Adrenal gland (tissue), 5 donors: Measurements from ENCODE around the gene CCDC70.

ENCODE experiments used
- CTCF ChIP-seq, 6 experiments: fragments of 450-650 bp in 4 of 6; fragments of 200-600 bp in 2 of 6; sonication (generic) in 1 of 6; IDR thresholded peaks; 1 replicate in 5 of 6; 2 replicates in 1 of 6; pipeline versions ENCODE4 v1.5.1 to v1.8.0; 2016 to 2021; ENCODE audit warnings: antibody characterized with exemption in 6 of 6, mild to moderate bottlenecking in 2 of 6, moderate library complexity in 1 of 6
- POLR2A ChIP-seq, 2 donors: fragments of 450-650 bp; IDR thresholded peaks; one replicate each; pipeline ENCODE4 v1.6.1; 2017; ENCODE audit warnings: antibody characterized with exemption in 2 of 2, mild to moderate bottlenecking in 2 of 2, moderate library complexity in 1 of 2
- donor health status: DM: no; HTN: no; CAD: no.

GRCh38 chr13:51825165-51825592 lies 36.6 kb upstream of the CCDC70 start:
- TF ChIP-seq CTCF (IDR thresholded peaks at IDR 0.05): no peak
- TF ChIP-seq POLR2A (IDR thresholded peaks at IDR 0.05): no peak
